ENCODE data around the gene ADI1.

DNA sequence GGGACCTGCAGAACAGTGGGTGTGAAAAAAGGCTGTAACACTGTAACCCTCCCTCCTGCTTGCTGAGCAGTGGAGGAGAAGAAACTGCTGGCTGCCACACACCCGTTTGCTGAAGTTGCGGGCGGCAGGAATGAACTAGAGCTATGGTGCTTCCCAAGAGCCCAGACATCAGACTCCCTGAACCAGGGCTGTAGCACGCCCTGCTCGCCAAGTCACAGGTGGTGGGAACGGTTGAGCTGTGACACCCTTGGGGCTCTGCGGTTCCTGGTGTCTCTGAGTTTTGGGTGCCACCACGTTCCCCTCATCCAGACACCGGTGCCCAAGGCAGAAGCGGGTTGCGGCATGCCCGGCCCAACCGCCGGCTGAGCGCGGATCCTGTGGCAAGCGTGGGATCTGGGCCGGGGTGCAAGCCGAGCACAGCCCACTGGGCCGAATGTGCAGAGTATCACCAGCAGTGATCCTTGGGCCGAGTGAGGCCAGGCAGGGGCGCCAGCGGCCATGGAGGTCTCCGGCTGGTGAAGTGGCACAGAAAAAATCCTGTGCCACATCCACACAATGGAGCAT, 15.0 kb upstream of the ADI1 start:
- TF ChIP-seq CTCF (IDR thresholded peaks at IDR 0.05) (no peak), POLR2A (IDR thresholded peaks at IDR 0.05) (no peak)

Measured in body of pancreas (tissue), 4 donors.